Stimulated activated CD8-positive, alpha-beta memory T cell treated with anti-CD3 and anti-CD28 coated beads, Interleukin-2, amount 100 ng/mL, for 1 hour (primary cell): Measurements from ENCODE around the gene ROR1.
"Not testable (repeated sequence)": the region's sequence is repeated elsewhere in the genome, so short reads cannot be mapped to it uniquely, and the experiment has no call there.

Experiments
- DNase-seq, 2 donors: peaks; one replicate each; pipeline ENCODE4 v3.0.0-alpha.2; 2020; ENCODE audit warnings: low read depth in 2 of 2

The ROR1 gene

GRCh38 chr1:63822540-63822939, 48.7 kb downstream of the ROR1 start:
- no peak for DNase-seq

GRCh38 chr1:63824451-63824850, 50.6 kb downstream of the ROR1 start:
- no peak for DNase-seq

GRCh38 chr1:63825111-63825510, 51.3 kb downstream of the ROR1 start:
- DNase-seq = no peak

GRCh38 chr1:63826246-63826861, 52.5 kb downstream of the ROR1 start:
- not testable (repeated sequence) for DNase-seq

- DNase-seq = no peak
These were observed 53.8 kb downstream of the ROR1 start for GRCh38 chr1:63827411-63828321.

GRCh38 chr1:63828322-63829044, 54.7 kb downstream of the ROR1 start:
- no peak for DNase-seq

- no peak for DNase-seq
These were observed 55.8 kb downstream of the ROR1 start for GRCh38 chr1:63829349-63830327.

- no peak for DNase-seq
These were observed 57.6 kb downstream of the ROR1 start for GRCh38 chr1:63831409-63831808.

GRCh38 chr1:63833363-63834119, 59.7 kb downstream of the ROR1 start:
- DNase-seq = no peak

- no peak for DNase-seq
These were observed 61.3 kb downstream of the ROR1 start for GRCh38 chr1:63835128-63835527.

- DNase-seq = no peak
These were observed 62.6 kb downstream of the ROR1 start for GRCh38 chr1:63836374-63836773.

- no peak for DNase-seq
These were observed 63.0 kb downstream of the ROR1 start for GRCh38 chr1:63836830-63837229.

GRCh38 chr1:63843010-63843409, 69.2 kb downstream of the ROR1 start:
- DNase-seq = no peak

GRCh38 chr1:63843884-63844283, 70.1 kb downstream of the ROR1 start:
- no peak for DNase-seq

GRCh38 chr1:63845346-63845745, 71.5 kb downstream of the ROR1 start:
- no peak for DNase-seq

GRCh38 chr1:63847308-63847910, 73.6 kb downstream of the ROR1 start:
- no peak for DNase-seq

GRCh38 chr1:63848733-63849132, 74.9 kb downstream of the ROR1 start:
- DNase-seq = no peak

GRCh38 chr1:63849149-63849548, 75.3 kb downstream of the ROR1 start:
- DNase-seq = no peak

GRCh38 chr1:63854091-63854490, 80.3 kb downstream of the ROR1 start:
- no peak for DNase-seq

GRCh38 chr1:63855942-63856341, 82.1 kb downstream of the ROR1 start:
- no peak for DNase-seq
